SK-N-SH (cell line): ENCODE measurements around the gene NTNG1. TPM values are rescaled to one million over a fixed set of nuclear protein-coding genes. Genes with fewer than 3 reads are reported as not detected.

Experiments used
- CTCF ChIA-PET: fragments of 300-600, 350-600 bp; formaldehyde crosslinking; extraction: SDS; loops from one replicate; lab custom pipeline; 2021; lab: Yijun Ruan, JAX
- POLR2A ChIA-PET: fragments of 350-600 bp; sonication (Branson Sonifier 250); formaldehyde crosslinking; extraction: SDS; loops from one replicate; lab custom pipeline; 2020; ENCODE audit warnings: antibody characterized with exemption, inconsistent platforms; lab: Yijun Ruan, JAX
- DNase-seq: peaks from one replicate; pipeline ENCODE4 v3.0.0; 2012
- H2AFZ ChIP-seq: fragments of 200-600 bp; sonication (generic); 2 replicates; pipeline ENCODE4 v1.8.1; 2016; ENCODE audit warnings: antibody characterized with exemption, mild to moderate bottlenecking, low read depth
- H3F3A ChIP-seq: fragments of 200-600 bp; sonication (generic); replicated peaks from 2 replicates; pipeline ENCODE3; 2016; ENCODE audit warnings: antibody characterized with exemption, mild to moderate bottlenecking; ENCODE audit not compliant: insufficient read depth
- H3K27ac ChIP-seq, 2 experiments: fragments of 200-500 bp in 1 of 2; fragments of 200-600 bp in 1 of 2; sonication (Bioruptor generic) in 1 of 2; sonication (generic), shearing (Covaris generic) in 1 of 2; 2 replicates each; pipeline versions ENCODE4 v1.5.1 to v1.6.1; 2014 to 2016; ENCODE audit warnings: low read depth in 2 of 2, inconsistent platforms in 1 of 2, low read length in 1 of 2, mild to moderate bottlenecking in 1 of 2, mixed read lengths in 1 of 2
- H3K27me3 ChIP-seq: fragments of 200-600 bp; sonication (generic), shearing (Covaris generic); 2 replicates; pipeline ENCODE4 v1.6.1; 2016; ENCODE audit warnings: mixed run types; ENCODE audit not compliant: insufficient read depth
- H3K36me3 ChIP-seq, 2 experiments: fragments of 200-500 bp in 1 of 2; fragments of 200-600 bp in 1 of 2; sonication (Bioruptor generic) in 1 of 2; sonication (generic) in 1 of 2; replicated peaks in 1 of 2; 2 replicates each; pipeline versions ENCODE3 to v1.5.1; 2014 to 2016; ENCODE audit warnings: low read length in 1 of 2, mild to moderate bottlenecking in 1 of 2; ENCODE audit not compliant: insufficient read depth in 2 of 2, control insufficient read depth in 1 of 2
- H3K4me1 ChIP-seq, 2 experiments: fragments of 200-500 bp in 1 of 2; fragments of 200-600 bp in 1 of 2; sonication (Bioruptor generic) in 1 of 2; sonication (generic), shearing (Covaris generic) in 1 of 2; 2 replicates each; pipeline versions ENCODE4 v1.5.1 to v1.6.1; 2014 to 2016; ENCODE audit warnings: low read depth in 1 of 2, low read length in 1 of 2, mixed run types in 1 of 2; ENCODE audit not compliant: insufficient read depth in 2 of 2, control insufficient read depth in 1 of 2
- H3K4me2 ChIP-seq: fragments of 200-600 bp; sonication (generic), shearing (Covaris generic); 2 replicates; pipeline ENCODE4 v1.6.1; 2017; ENCODE audit warnings: mixed run types
- H3K4me3 ChIP-seq, 2 experiments: fragments of 200-500 bp in 1 of 2; fragments of 200-600 bp in 1 of 2; sonication (Bioruptor generic) in 1 of 2; sonication (generic), shearing (Covaris generic) in 1 of 2; 2 replicates each; pipeline versions ENCODE4 v1.5.1 to v1.8.1; 2014 to 2016; ENCODE audit warnings: low read depth in 2 of 2, inconsistent platforms in 1 of 2, low read length in 1 of 2, mild to moderate bottlenecking in 1 of 2, mixed read lengths in 1 of 2, moderate library complexity in 1 of 2
- H3K79me2 ChIP-seq: fragments of 200-600 bp; sonication (generic); 2 replicates; pipeline ENCODE4 v1.8.1; 2017; ENCODE audit warnings: mild to moderate bottlenecking; ENCODE audit not compliant: insufficient read depth
- H3K9ac ChIP-seq: fragments of 200-600 bp; sonication (generic); 2 replicates; pipeline ENCODE4 v1.6.1; 2017; ENCODE audit warnings: mixed run types
- H3K9me2 ChIP-seq: fragments of 200-600 bp; sonication (generic); 2 replicates; pipeline ENCODE4 v1.6.1; 2017; ENCODE audit warnings: mixed run types
- H3K9me3 ChIP-seq: fragments of 200-600 bp; sonication (generic); 2 replicates; pipeline ENCODE4 v1.6.1; 2017; ENCODE audit warnings: mixed run types, mild to moderate bottlenecking, moderate library complexity
- H4K20me1 ChIP-seq: fragments of 200-600 bp; sonication (generic); 2 replicates; pipeline ENCODE4 v1.6.1; 2017; ENCODE audit warnings: mild to moderate bottlenecking, mixed run types; ENCODE audit not compliant: insufficient read depth
- CHD2 ChIP-seq: fragments of 150-350 bp; IDR thresholded peaks from 2 replicates; pipeline ENCODE4 v1.6.1; 2018; ENCODE audit warnings: low read length; ENCODE audit not compliant: partially characterized antibody
- EP300 ChIP-seq, 2 experiments: IDR thresholded peaks; 2 replicates each; pipeline versions ENCODE4 v1.4.0 to v1.6.1; 2012; ENCODE audit warnings: borderline replicate concordance in 1 of 2, low read depth in 1 of 2, low read length in 1 of 2
- FOXM1 ChIP-seq: IDR thresholded peaks from 2 replicates; pipeline ENCODE4 v1.4.0; 2012; ENCODE audit warnings: low read depth, mild to moderate bottlenecking
- GATA2 ChIP-seq: sonication (generic); formaldehyde crosslinking; IDR thresholded peaks from 2 replicates; pipeline ENCODE4 v1.5.0; 2020; ENCODE audit warnings: mild to moderate bottlenecking, missing genetic modification reagents
- JUND ChIP-seq: IDR thresholded peaks from 2 replicates; pipeline ENCODE4 v1.4.0; 2012
- MXI1 ChIP-seq: IDR thresholded peaks from 2 replicates; pipeline ENCODE4 v1.6.1; 2012; ENCODE audit warnings: mild to moderate bottlenecking, low read depth, low read length, improper control_type of control experiment
- NFIC ChIP-seq: IDR thresholded peaks from 2 replicates; pipeline ENCODE4 v1.4.0; 2012; ENCODE audit warnings: borderline replicate concordance
- PBX3 ChIP-seq: IDR thresholded peaks from 2 replicates; pipeline ENCODE4; 2012
- POLR2AphosphoS5 ChIP-seq: IDR thresholded peaks from 2 replicates; pipeline ENCODE4 v1.6.1; 2012; ENCODE audit warnings: low read depth, low read length
- RCOR1 ChIP-seq: fragments of 150-350 bp; IDR thresholded peaks from 2 replicates; pipeline ENCODE4 v1.6.1; 2017; ENCODE audit warnings: antibody characterized with exemption, low read length
- REST ChIP-seq: IDR thresholded peaks from 2 replicates; pipeline ENCODE4 v1.6.1; 2012; ENCODE audit warnings: mild to moderate bottlenecking, low read depth, low read length, moderate library complexity
- RFX5 ChIP-seq: IDR thresholded peaks from 2 replicates; pipeline ENCODE4 v1.6.1; 2012; ENCODE audit warnings: mild to moderate bottlenecking, improper control_type of control experiment, low read length
- RXRA ChIP-seq: IDR thresholded peaks from 2 replicates; pipeline ENCODE4 v1.4.0; 2012; ENCODE audit warnings: low read depth, mild to moderate bottlenecking, borderline replicate concordance
- SMC3 ChIP-seq: IDR thresholded peaks from 2 replicates; pipeline ENCODE4 v1.6.1; 2012; ENCODE audit warnings: low read depth, low read length, improper control_type of control experiment
- TEAD4 ChIP-seq: IDR thresholded peaks from 2 replicates; pipeline ENCODE4 v1.4.0; 2012; ENCODE audit warnings: mild to moderate bottlenecking, borderline replicate concordance; ENCODE audit not compliant: insufficient read depth
- USF1 ChIP-seq: IDR thresholded peaks from 2 replicates; pipeline ENCODE4 v1.4.0; 2012; ENCODE audit warnings: low read depth, borderline replicate concordance
- USF2 ChIP-seq: fragments of 150-350 bp; IDR thresholded peaks from 2 replicates; pipeline ENCODE4 v1.6.1; 2017; ENCODE audit warnings: antibody characterized with exemption, low read length, low read depth, borderline replicate concordance
- ZBTB33 ChIP-seq: IDR thresholded peaks from 2 replicates; pipeline ENCODE4 v1.4.0; 2012; ENCODE audit warnings: low read depth, borderline replicate concordance
- WGBS: methylation state at CpG from one replicate; pipeline ENCODE4 v1.1.6; 2017; ENCODE audit warnings: low lambda C conversion rate; 5-methylcytosine and 5-hydroxymethylcytosine counted together
- polyA plus RNA-seq, 3 experiments: library from polyadenylated mRNA; depleted of rRNA; stranded (reverse); fragments of >200 nt; gene quantifications; 2 replicates each; pipeline ENCODE4 v1.2.3, GENCODE V29; 2012
- TF ChIP-seq, protein P1 (sequence below): IDR thresholded peaks from 2 replicates; pipeline ENCODE4 v1.4.0; 2012; ENCODE audit warnings: low read depth

The NTNG1 gene
- polyA plus RNA-seq, 1 of the 3 experiments (the other 2 are of a cell fraction), result 0.03 TPM

DNA sequence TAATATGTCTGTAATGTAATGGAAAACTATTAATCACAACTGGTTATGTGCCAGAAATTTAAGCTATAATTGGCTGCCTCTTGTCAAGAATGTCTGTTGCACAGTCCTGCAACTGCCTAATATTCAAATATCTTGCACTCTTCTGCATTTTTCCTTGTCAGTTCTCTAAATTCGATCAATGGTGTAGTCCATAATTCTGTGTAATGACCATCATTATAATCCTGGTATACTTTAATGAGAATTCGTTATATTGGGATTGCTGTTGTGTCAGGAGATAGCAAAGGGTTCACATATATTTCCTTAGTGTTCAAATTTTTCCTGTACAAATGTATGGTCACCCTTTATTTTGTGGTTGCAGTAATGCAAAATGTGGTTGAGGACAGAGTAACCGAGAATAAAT is 4.8 kb downstream of the NTNG1 start:
- no peak for TF ChIP-seq PBX3
- TF ChIP-seq NFIC, result no peak
- TF ChIP-seq MXI1, result no peak
- TF ChIP-seq GATA2 (CRISPR knock-in tag), result no peak
- TF ChIP-seq RCOR1, result no peak
- TF ChIP-seq EP300 (IDR thresholded peaks at IDR 0.05; ENCODE audit: borderline replicate concordance in 1 of 2, low read depth in 1 of 2, low read length in 1 of 2), result no peak
- TF ChIP-seq RFX5, result no peak
- no peak for TF ChIP-seq JUND
- no peak for TF ChIP-seq SMC3
- no peak for TF ChIP-seq USF2
- TF ChIP-seq REST, result no peak
- no peak for TF ChIP-seq POLR2AphosphoS5
- no peak for TF ChIP-seq ZBTB33
- no peak for TF ChIP-seq TEAD4
- no peak for TF ChIP-seq FOXM1
- TF ChIP-seq, protein P1, sequence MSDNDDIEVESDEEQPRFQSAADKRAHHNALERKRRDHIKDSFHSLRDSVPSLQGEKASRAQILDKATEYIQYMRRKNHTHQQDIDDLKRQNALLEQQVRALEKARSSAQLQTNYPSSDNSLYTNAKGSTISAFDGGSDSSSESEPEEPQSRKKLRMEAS, result no peak
- TF ChIP-seq USF1, result no peak
- TF ChIP-seq RXRA, result no peak
- TF ChIP-seq CHD2, result no peak
- WGBS, result 39% methylated on average over 3 of the region's 3 CpGs
- Histone ChIP-seq H3K36me3 (no peaks in the 10 kb centered on the region), H4K20me1 (no peaks in the 10 kb centered on the region), H3K9me2 (no peaks in the 10 kb centered on the region), H3K4me2 (no peak overlapping the region), H3K4me3 (no peak overlapping the region), H3K27me3 (peaks cover 4% of the 10 kb centered on the region; the same call in 1 of the 2 replicates), H3K9ac (no peak overlapping the region), H3K27ac (no peak overlapping the region), H3K4me1 (peaks cover 0 to 7% of the 10 kb centered on the region in 2 experiments; a peak in 3 of 4 replicates), H3F3A (no peaks in the 10 kb centered on the region), H3K9me3 (no peaks in the 10 kb centered on the region), H2AFZ (no peak overlapping the region), H3K79me2 (no peaks in the 10 kb centered on the region)
- ChIA-PET CTCF (interaction anchor here (1.2 kb wide), 1 partner anchor 11 kb away, joined by 5 read pairs; no protein-coding TSS in a partner anchor), POLR2A (no interaction called here)
- no peak for DNase-seq
